ENCODE data around the gene CXCL13. TPM values are rescaled to one million over a fixed set of nuclear protein-coding genes. Genes with fewer than 3 reads are reported as not detected.
A peak's percentile ranks its signal among the peaks of the same experiment; 100 is the strongest.

Gene CXCL13
- total and polyA plus RNA-seq, 2 of the 13 experiments (the other 11 are each of a cell fraction or from before 2014, with no cell fraction given) = not detected

DNA sequence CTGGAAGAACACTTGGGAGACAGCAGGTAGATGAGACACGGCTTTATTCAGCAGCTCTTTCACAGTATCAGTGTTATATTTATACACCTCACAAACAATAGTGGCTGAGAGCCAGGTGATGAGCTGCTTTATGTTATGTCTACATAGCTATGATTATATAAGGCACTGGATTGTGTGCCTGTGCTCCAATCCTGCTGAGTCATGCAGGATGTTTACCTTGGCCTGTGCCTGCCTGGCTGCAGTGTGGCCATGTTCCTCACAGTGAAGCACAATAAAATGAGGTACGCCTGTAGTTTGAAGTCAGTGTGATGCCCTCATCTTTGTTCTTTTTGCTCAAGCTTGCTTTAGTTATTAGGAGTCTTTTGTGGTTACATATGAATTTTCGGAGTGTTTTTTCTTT lies 31.3 kb downstream of the CXCL13 start (continued):
- no peak for TF ChIP-seq AGO2 (optimal IDR thresholded peaks at IDR 0.05; ENCODE audit: low read depth, low read length)
- TF ChIP-seq HNRNPUL1 (IDR thresholded peaks at IDR 0.05; ENCODE audit: low read depth, low read length) = no peak
- TF ChIP-seq ZFP82 (CRISPR knock-in tag; IDR thresholded peaks at IDR 0.05; ENCODE audit: borderline replicate concordance) = no peak
- TF ChIP-seq, protein P1, sequence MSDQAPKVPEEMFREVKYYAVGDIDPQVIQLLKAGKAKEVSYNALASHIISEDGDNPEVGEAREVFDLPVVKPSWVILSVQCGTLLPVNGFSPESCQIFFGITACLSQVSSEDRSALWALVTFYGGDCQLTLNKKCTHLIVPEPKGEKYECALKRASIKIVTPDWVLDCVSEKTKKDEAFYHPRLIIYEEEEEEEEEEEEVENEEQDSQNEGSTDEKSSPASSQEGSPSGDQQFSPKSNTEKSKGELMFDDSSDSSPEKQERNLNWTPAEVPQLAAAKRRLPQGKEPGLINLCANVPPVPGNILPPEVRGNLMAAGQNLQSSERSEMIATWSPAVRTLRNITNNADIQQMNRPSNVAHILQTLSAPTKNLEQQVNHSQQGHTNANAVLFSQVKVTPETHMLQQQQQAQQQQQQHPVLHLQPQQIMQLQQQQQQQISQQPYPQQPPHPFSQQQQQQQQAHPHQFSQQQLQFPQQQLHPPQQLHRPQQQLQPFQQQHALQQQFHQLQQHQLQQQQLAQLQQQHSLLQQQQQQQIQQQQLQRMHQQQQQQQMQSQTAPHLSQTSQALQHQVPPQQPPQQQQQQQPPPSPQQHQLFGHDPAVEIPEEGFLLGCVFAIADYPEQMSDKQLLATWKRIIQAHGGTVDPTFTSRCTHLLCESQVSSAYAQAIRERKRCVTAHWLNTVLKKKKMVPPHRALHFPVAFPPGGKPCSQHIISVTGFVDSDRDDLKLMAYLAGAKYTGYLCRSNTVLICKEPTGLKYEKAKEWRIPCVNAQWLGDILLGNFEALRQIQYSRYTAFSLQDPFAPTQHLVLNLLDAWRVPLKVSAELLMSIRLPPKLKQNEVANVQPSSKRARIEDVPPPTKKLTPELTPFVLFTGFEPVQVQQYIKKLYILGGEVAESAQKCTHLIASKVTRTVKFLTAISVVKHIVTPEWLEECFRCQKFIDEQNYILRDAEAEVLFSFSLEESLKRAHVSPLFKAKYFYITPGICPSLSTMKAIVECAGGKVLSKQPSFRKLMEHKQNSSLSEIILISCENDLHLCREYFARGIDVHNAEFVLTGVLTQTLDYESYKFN (CRISPR knock-in tag; conservative IDR thresholded peaks at IDR 0.05) = 0 out of 2 replicates have a peak, but pooled peaks have one; percentile 13
- peak; percentile 70; the same call in 1 of the 2 replicates for TF ChIP-seq YEATS2 (CRISPR knock-in tag; IDR thresholded peaks at IDR 0.05; ENCODE audit: borderline replicate concordance)
- TF ChIP-seq CHCHD3 (CRISPR knock-in tag; IDR thresholded peaks at IDR 0.05) = no peak
- TF ChIP-seq, protein P2, sequence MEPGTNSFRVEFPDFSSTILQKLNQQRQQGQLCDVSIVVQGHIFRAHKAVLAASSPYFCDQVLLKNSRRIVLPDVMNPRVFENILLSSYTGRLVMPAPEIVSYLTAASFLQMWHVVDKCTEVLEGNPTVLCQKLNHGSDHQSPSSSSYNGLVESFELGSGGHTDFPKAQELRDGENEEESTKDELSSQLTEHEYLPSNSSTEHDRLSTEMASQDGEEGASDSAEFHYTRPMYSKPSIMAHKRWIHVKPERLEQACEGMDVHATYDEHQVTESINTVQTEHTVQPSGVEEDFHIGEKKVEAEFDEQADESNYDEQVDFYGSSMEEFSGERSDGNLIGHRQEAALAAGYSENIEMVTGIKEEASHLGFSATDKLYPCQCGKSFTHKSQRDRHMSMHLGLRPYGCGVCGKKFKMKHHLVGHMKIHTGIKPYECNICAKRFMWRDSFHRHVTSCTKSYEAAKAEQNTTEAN (CRISPR knock-in tag; conservative IDR thresholded peaks at IDR 0.05) = no peak
- TF ChIP-seq ZNF335 (CRISPR knock-in tag; IDR thresholded peaks at IDR 0.05) = no peak
- TF ChIP-seq SALL2 (CRISPR knock-in tag; IDR thresholded peaks at IDR 0.05) = no peak
- peak; percentile 78 for TF ChIP-seq ELF3 (CRISPR knock-in tag; IDR thresholded peaks at IDR 0.05)
- TF ChIP-seq, protein P3, sequence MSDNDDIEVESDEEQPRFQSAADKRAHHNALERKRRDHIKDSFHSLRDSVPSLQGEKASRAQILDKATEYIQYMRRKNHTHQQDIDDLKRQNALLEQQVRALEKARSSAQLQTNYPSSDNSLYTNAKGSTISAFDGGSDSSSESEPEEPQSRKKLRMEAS (IDR thresholded peaks at IDR 0.05) = peak; percentile 82
- peak; percentile 73; the same call in 1 of the 2 replicates for TF ChIP-seq JUNB (CRISPR knock-in tag; IDR thresholded peaks at IDR 0.05; ENCODE audit: borderline replicate concordance)
- TF ChIP-seq TMF1 (CRISPR knock-in tag; IDR thresholded peaks at IDR 0.05; ENCODE audit: low read depth) = no peak
- no peak for TF ChIP-seq ZNF552 (CRISPR knock-in tag; IDR thresholded peaks at IDR 0.05; ENCODE audit: borderline replicate concordance)
- TF ChIP-seq, protein P4, sequence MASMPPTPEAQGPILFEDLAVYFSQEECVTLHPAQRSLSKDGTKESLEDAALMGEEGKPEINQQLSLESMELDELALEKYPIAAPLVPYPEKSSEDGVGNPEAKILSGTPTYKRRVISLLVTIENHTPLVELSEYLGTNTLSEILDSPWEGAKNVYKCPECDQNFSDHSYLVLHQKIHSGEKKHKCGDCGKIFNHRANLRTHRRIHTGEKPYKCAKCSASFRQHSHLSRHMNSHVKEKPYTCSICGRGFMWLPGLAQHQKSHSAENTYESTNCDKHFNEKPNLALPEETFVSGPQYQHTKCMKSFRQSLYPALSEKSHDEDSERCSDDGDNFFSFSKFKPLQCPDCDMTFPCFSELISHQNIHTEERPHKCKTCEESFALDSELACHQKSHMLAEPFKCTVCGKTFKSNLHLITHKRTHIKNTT (CRISPR knock-in tag; IDR thresholded peaks at IDR 0.05) = no peak
- no peak for TF ChIP-seq ZNF382 (CRISPR knock-in tag; IDR thresholded peaks at IDR 0.05; ENCODE audit: borderline replicate concordance)
- TF ChIP-seq ZEB1 (IDR thresholded peaks at IDR 0.05; ENCODE audit: insufficient replicate concordance, low read depth) = no peak
- TF ChIP-seq, protein P5, sequence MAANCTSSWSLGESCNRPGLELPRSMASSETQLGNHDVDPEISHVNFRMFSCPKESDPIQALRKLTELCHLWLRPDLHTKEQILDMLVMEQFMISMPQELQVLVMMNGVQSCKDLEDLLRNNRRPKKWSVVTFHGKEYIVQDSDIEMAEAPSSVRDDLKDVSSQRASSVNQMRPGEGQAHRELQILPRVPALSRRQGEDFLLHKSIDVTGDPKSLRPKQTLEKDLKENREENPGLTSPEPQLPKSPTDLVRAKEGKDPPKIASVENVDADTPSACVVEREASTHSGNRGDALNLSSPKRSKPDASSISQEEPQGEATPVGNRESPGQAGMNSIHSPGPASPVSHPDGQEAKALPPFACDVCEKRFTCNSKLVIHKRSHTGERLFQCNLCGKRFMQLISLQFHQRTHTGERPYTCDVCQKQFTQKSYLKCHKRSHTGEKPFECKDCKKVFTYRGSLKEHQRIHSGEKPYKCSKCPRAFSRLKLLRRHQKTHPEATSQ (CRISPR knock-in tag; IDR thresholded peaks at IDR 0.05; ENCODE audit: borderline replicate concordance) = no peak
- TF ChIP-seq, protein P6, sequence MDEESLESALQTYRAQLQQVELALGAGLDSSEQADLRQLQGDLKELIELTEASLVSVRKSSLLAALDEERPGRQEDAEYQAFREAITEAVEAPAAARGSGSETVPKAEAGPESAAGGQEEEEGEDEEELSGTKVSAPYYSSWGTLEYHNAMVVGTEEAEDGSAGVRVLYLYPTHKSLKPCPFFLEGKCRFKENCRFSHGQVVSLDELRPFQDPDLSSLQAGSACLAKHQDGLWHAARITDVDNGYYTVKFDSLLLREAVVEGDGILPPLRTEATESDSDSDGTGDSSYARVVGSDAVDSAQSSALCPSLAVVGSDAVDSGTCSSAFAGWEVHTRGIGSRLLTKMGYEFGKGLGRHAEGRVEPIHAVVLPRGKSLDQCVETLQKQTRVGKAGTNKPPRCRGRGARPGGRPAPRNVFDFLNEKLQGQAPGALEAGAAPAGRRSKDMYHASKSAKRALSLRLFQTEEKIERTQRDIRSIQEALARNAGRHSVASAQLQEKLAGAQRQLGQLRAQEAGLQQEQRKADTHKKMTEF (CRISPR knock-in tag; IDR thresholded peaks at IDR 0.05) = peak; percentile 74
- no peak for TF ChIP-seq HIVEP1 (CRISPR knock-in tag; IDR thresholded peaks at IDR 0.05)
